ENCODE data around the gene DUSP2.
A peak's percentile ranks its signal among the peaks of the same experiment; 100 is the strongest.
"Not testable (repeated sequence)": the region's sequence is repeated elsewhere in the genome, so short reads cannot be mapped to it uniquely, and the experiment has no call there.

Gene DUSP2

GRCh38 chr2:96147593-96148201 is 2.5 kb upstream of the DUSP2 start:
- no peak for DNase-seq

GRCh38 chr2:96146881-96147592 is 1.8 kb upstream of the DUSP2 start:
- no peak for DNase-seq

GRCh38 chr2:96146153-96146880 is 1.1 kb upstream of the DUSP2 start:
- DNase-seq = peak in 11 of 56 donors; percentile 10 to 38 (median 24)

GRCh38 chr2:96145848-96146152 is 560 bp upstream of the DUSP2 start:
- DNase-seq = no peak

- DNase-seq = peak in 2 of 56 donors; percentile 35 to 39
Measured at GRCh38 chr2:96144481-96145035, 682 bp downstream of the DUSP2 start.

GRCh38 chr2:96143848-96144480 is 1.3 kb downstream of the DUSP2 start:
- peak in 3 of 56 donors; percentile 10 to 17 (median 16) for DNase-seq

GRCh38 chr2:96143231-96143847 is 1.9 kb downstream of the DUSP2 start:
- no peak for DNase-seq

GRCh38 chr2:96142217-96143113 is 2.8 kb downstream of the DUSP2 start:
- no peak for DNase-seq

GRCh38 chr2:96141624-96141967 is 3.6 kb downstream of the DUSP2 start:
- not testable (repeated sequence) for DNase-seq

- DNase-seq = no peak
Measured at GRCh38 chr2:96140941-96141623, 4.2 kb downstream of the DUSP2 start.

GRCh38 chr2:96139181-96139758 is 6.0 kb downstream of the DUSP2 start:
- no peak for DNase-seq

GRCh38 chr2:96138179-96139145 is 6.8 kb downstream of the DUSP2 start, which contains the start of gene ASTL:
Gene ASTL, minus strand, starts transcription at chr2:96138502. Its CDS starts 66 bp downstream, at chr2:96138436.
- peak in 8 of 56 donors; percentile 3 to 33 (median 12) for DNase-seq

- DNase-seq = no peak
Measured at GRCh38 chr2:96137321-96138178, 7.7 kb downstream of the DUSP2 start.

- no peak for DNase-seq
Measured at GRCh38 chr2:96136129-96136720, 9.0 kb downstream of the DUSP2 start.

- DNase-seq = no peak
Measured at GRCh38 chr2:96135621-96136020, 9.6 kb downstream of the DUSP2 start.

GRCh38 chr2:96135171-96135570 is 10.1 kb downstream of the DUSP2 start:
- DNase-seq = no peak

GRCh38 chr2:96134421-96134820 is 10.8 kb downstream of the DUSP2 start:
- DNase-seq = no peak

Measured in amygdala (tissue), 56 donors.